Neuronal stem cell (in vitro differentiated cells): ENCODE results near the gene SQSTM1.

Experiments
- DNase-seq: peaks from one replicate; pipeline ENCODE4 v3.0.0-alpha.2; 2013; ENCODE audit warnings: low spot score
- H2AFZ ChIP-seq: one replicate; pipeline ENCODE4 v1.6.1; 2013; ENCODE audit warnings: mild to moderate bottlenecking, low read length, inconsistent platforms
- H2AK5ac ChIP-seq: 2 replicates; pipeline ENCODE4 v1.6.1; 2013; ENCODE audit warnings: low read depth, mild to moderate bottlenecking, inconsistent platforms, low read length, moderate library complexity, mixed read lengths
- H2BK120ac ChIP-seq: 2 replicates; pipeline ENCODE4 v1.6.1; 2013; ENCODE audit warnings: low read depth, mild to moderate bottlenecking, inconsistent platforms, low read length, moderate library complexity, mixed read lengths
- H2BK12ac ChIP-seq: one replicate; pipeline ENCODE4 v1.6.1; 2013; ENCODE audit warnings: low read length, inconsistent platforms
- H2BK15ac ChIP-seq: 2 replicates; pipeline ENCODE4 v1.6.1; 2013; ENCODE audit warnings: mild to moderate bottlenecking, low read length, inconsistent platforms, mixed read lengths
- H2BK5ac ChIP-seq: one replicate; pipeline ENCODE4 v1.6.1; 2013; ENCODE audit warnings: inconsistent platforms, mild to moderate bottlenecking, low read length, moderate library complexity
- H3K14ac ChIP-seq: one replicate; pipeline ENCODE4 v1.6.1; 2013; ENCODE audit warnings: low read length, inconsistent platforms
- H3K18ac ChIP-seq: 2 replicates; pipeline ENCODE4 v1.6.1; 2013; ENCODE audit warnings: low read length, inconsistent platforms
- H3K23ac ChIP-seq: 2 replicates; pipeline ENCODE4 v1.6.1; 2013; ENCODE audit warnings: low read depth, mild to moderate bottlenecking, mixed read lengths, low read length, inconsistent platforms; ENCODE audit not compliant: poor library complexity
- H3K27ac ChIP-seq: replicated peaks from 3 replicates; pipeline ENCODE4 v1.5.1; 2013; ENCODE audit warnings: low read length, inconsistent platforms
- H3K27me3 ChIP-seq, 3 experiments: 2 replicates each; pipeline ENCODE4 v1.6.1; 2013; ENCODE audit warnings: low read length in 3 of 3, mild to moderate bottlenecking in 2 of 3, inconsistent platforms in 1 of 3, low read depth in 1 of 3, mixed read lengths in 1 of 3, moderate library complexity in 1 of 3; ENCODE audit not compliant: control insufficient read depth in 3 of 3, insufficient read depth in 3 of 3
- H3K36me3 ChIP-seq, 2 donors: replicated peaks in 1 of 2; 2 replicates each; pipeline ENCODE4 v1.6.1; 2013; ENCODE audit warnings: low read length in 2 of 2; ENCODE audit not compliant: control insufficient read depth in 2 of 2, insufficient read depth in 2 of 2
- H3K4ac ChIP-seq: 2 replicates; pipeline ENCODE4 v1.6.1; 2013; ENCODE audit warnings: inconsistent platforms, mild to moderate bottlenecking, low read length, moderate library complexity
- H3K4me1 ChIP-seq, 2 donors: 1 replicate in 1 of 2; 2 replicates in 1 of 2; pipeline ENCODE4 v1.6.1; 2013; ENCODE audit warnings: low read length in 2 of 2, low read depth in 1 of 2; ENCODE audit not compliant: control insufficient read depth in 2 of 2, insufficient read depth in 1 of 2
- H3K4me2 ChIP-seq: one replicate; pipeline ENCODE4 v1.6.1; 2013; ENCODE audit warnings: mild to moderate bottlenecking, low read length, inconsistent platforms; ENCODE audit not compliant: insufficient read depth, poor library complexity, severe bottlenecking
- H3K4me3 ChIP-seq, 2 donors: 2 replicates each; pipeline ENCODE4 v1.5.1; 2013; ENCODE audit warnings: low read length in 2 of 2, mild to moderate bottlenecking in 2 of 2, inconsistent platforms in 1 of 2, moderate library complexity in 1 of 2
- H3K79me1 ChIP-seq: one replicate; pipeline ENCODE4 v1.6.1; 2013; ENCODE audit warnings: low read depth, mild to moderate bottlenecking, inconsistent platforms, low read length, moderate library complexity
- H3K9ac ChIP-seq: one replicate; pipeline ENCODE4 v1.6.1; 2013; ENCODE audit warnings: mild to moderate bottlenecking, low read depth, low read length, inconsistent platforms; ENCODE audit not compliant: poor library complexity
- H3K9me3 ChIP-seq, 2 donors: replicated peaks in 1 of 2; 2 replicates each; pipeline versions ENCODE3 to v1.6.1; 2013; ENCODE audit warnings: low read length in 2 of 2, mild to moderate bottlenecking in 2 of 2, inconsistent platforms in 1 of 2, low read depth in 1 of 2, mixed read lengths in 1 of 2, moderate library complexity in 1 of 2; ENCODE audit not compliant: control insufficient read depth in 2 of 2, insufficient read depth in 1 of 2
- H4K8ac ChIP-seq: one replicate; pipeline ENCODE4 v1.6.1; 2013; ENCODE audit warnings: low read depth, mild to moderate bottlenecking, inconsistent platforms, low read length, moderate library complexity
- H4K91ac ChIP-seq: one replicate; pipeline ENCODE4 v1.6.1; 2013; ENCODE audit warnings: low read length, low read depth, mild to moderate bottlenecking, inconsistent platforms; ENCODE audit not compliant: poor library complexity
- WGBS, 2 donors: extraction: QIAGEN DNeasy Blood & Tissue Kit; methylation state at CpG; one replicate each; pipeline ENCODE4 v1.1.7; 2013; ENCODE audit warnings: missing lambda C conversion rate in 2 of 2, mixed read lengths in 1 of 2; ENCODE audit not compliant: insufficient read length in 2 of 2, insufficient replicate concordance in 1 of 2; ENCODE audit errors: extremely low coverage in 2 of 2; 5-methylcytosine and 5-hydroxymethylcytosine counted together

Gene SQSTM1

GRCh38 chr5:179812997-179813607 is 7.6 kb upstream of the SQSTM1 start:
- H2BK15ac ChIP-seq, result no peak overlapping the region
- peaks cover 2 to 4% of the 10 kb centered on the region in 2 donors for H3K9me3 ChIP-seq
- H3K4ac ChIP-seq, result no peak overlapping the region
- no peak overlapping the region for H3K18ac ChIP-seq
- no peaks in the 10 kb centered on the region for H3K79me1 ChIP-seq
- H2AK5ac ChIP-seq, result no peak overlapping the region
- H3K4me3 ChIP-seq, result no peak overlapping the region
- no peak overlapping the region for H3K27ac ChIP-seq
- no peak overlapping the region for H2BK12ac ChIP-seq
- H2AFZ ChIP-seq, result no peak overlapping the region
- no CpG with 5 or more reads among the region's 5 CpGs for WGBS, 2 donors
- H3K4me1 ChIP-seq, result peaks cover 0 to 5% of the 10 kb centered on the region in 2 donors
- H3K23ac ChIP-seq, result no peak overlapping the region
- H3K27me3 ChIP-seq, result peaks cover 0 to 4% (median 0%) of the 10 kb centered on the region in 3 experiments
- no peak overlapping the region for H2BK120ac ChIP-seq
- peaks cover 11 to 45% of the 10 kb centered on the region in 2 donors for H3K36me3 ChIP-seq
- H2BK5ac ChIP-seq, result no peak overlapping the region
- H3K4me2 ChIP-seq, result no peak overlapping the region
- DNase-seq, result no peak
- H3K9ac ChIP-seq, result no peak overlapping the region
- no peak overlapping the region for H4K91ac ChIP-seq
- no peak overlapping the region for H3K14ac ChIP-seq
- no peak overlapping the region for H4K8ac ChIP-seq

DNA sequence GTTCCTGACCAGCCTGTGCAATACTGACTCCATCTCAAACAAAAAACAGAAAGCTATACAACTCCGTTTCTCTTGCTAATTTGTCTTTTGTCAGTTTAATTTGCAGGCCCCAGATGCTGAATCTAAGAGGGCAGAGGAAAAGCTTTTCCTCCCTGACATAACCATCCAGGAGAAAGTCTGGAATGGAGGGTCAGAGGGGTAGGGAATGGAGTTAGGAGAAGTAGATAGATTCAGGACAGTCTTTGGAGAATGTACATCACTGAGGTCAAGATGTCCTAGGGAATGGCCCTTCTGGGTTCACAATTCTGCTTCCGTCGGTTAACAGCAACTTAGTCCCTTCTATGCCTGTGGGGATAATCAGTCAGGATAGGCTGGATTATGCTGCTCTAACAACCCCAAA is 6.6 kb upstream of the SQSTM1 start:
- Histone ChIP-seq H2BK12ac (no peak overlapping the region), H2AK5ac (no peak overlapping the region), H3K4me1 (peaks cover 7 to 13% of the 10 kb centered on the region in 2 donors), H3K36me3 (peaks cover 11 to 45% of the 10 kb centered on the region in 2 donors), H2AFZ (no peak overlapping the region), H3K79me1 (peaks cover 3% of the 10 kb centered on the region), H3K27ac (no peak overlapping the region), H4K8ac (no peak overlapping the region), H3K14ac (no peak overlapping the region), H3K4me2 (no peak overlapping the region), H3K23ac (no peak overlapping the region), H3K9ac (no peak overlapping the region), H3K9me3 (peaks cover 2 to 4% of the 10 kb centered on the region in 2 donors), H2BK120ac (no peak overlapping the region), H3K18ac (no peak overlapping the region), H3K4me3 (no peak overlapping the region), H4K91ac (no peak overlapping the region), H3K27me3 (peaks cover 0 to 4% (median 0%) of the 10 kb centered on the region in 3 experiments), H2BK5ac (no peak overlapping the region), H3K4ac (no peak overlapping the region), H2BK15ac (no peak overlapping the region)
- DNase-seq, result no peak
- no CpG with 5 or more reads among the region's 3 CpGs for WGBS, 2 donors

DNA sequence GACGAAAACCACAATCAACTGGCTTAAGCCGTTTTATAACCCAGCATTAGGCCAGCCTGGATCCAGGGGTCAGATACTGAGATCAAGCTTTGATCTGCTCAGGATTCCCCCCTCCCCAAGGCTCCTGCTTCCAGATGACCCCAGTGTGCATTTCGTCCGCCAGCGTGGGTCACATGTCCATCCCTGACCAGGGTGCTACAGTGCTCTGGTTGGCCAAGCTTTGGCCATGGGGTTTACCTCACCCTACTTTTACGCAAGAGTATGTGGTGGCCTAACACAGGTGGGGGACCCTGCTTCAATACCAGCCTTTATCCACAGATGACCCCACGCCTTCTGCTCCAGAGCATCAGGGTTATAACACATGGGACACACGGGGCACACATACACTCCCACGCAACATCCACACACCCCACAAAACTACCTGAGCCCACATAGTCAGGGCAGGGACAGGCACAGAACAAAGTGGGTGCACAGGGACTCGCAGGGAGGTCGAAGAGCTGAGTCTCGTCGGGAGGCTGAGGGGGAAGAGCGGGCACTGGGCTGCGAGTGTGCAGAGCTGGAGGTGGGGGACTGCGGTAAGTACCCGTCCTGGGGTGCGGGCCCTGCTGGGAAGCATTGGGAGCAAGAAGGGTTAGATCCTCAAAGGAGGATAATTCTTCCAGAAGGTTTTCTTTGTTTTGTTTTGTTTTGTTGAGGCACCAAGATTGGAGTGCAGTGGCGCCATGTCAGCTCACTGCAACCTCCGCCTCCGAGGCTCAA is 5.0 kb upstream of the SQSTM1 start:
- no peak overlapping the region for H2BK5ac ChIP-seq
- H4K8ac ChIP-seq, result no peak overlapping the region
- no peak overlapping the region for H2AK5ac ChIP-seq
- H2BK12ac ChIP-seq, result no peak overlapping the region
- no peak overlapping the region for H3K23ac ChIP-seq
- no peak overlapping the region for H3K9ac ChIP-seq
- H3K79me1 ChIP-seq, result peaks cover 3% of the 10 kb centered on the region
- no peak overlapping the region for H3K4ac ChIP-seq
- H3K4me3 ChIP-seq, result peak overlapping the region in 1 of 2 donors; percentile 26
- DNase-seq, result no peak
- H3K9me3 ChIP-seq, result peaks cover 2% of the 10 kb centered on the region in 2 donors
- H2AFZ ChIP-seq, result no peak overlapping the region
- H3K27ac ChIP-seq, result no peak overlapping the region
- no peak overlapping the region for H3K18ac ChIP-seq
- peaks cover 21 to 25% of the 10 kb centered on the region in 2 donors for H3K4me1 ChIP-seq
- H2BK120ac ChIP-seq, result no peak overlapping the region
- no peak overlapping the region for H3K14ac ChIP-seq
- H3K4me2 ChIP-seq, result no peak overlapping the region
- H4K91ac ChIP-seq, result no peak overlapping the region
- H3K27me3 ChIP-seq, result peaks cover 0 to 4% (median 0%) of the 10 kb centered on the region in 3 experiments
- no peak overlapping the region for H2BK15ac ChIP-seq
- H3K36me3 ChIP-seq, result peaks cover 11 to 45% of the 10 kb centered on the region in 2 donors
- no CpG with 5 or more reads among the region's 21 CpGs for WGBS, 2 donors

DNA sequence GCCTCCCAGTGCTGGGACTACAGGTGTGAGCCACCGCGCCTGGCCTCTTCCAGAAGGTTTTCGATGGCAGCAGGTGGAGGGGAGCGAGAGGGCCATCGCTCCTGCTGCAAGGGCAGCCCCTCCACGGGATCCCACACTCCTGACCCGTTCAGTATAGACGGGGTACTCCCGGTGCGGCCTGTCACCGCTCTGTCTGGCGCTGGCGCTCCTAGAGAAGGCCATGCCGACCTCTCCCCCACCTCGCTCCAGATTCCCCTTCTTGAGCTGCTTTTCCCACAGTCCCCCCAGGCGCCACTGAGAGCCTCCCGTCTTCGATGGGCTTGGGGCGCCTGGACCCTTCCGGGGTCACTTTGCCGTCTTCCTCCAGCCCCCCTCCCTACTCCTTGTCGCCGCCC is 4.3 kb upstream of the SQSTM1 start:
- Histone ChIP-seq H3K27ac (no peak overlapping the region), H2BK15ac (no peak overlapping the region), H2AK5ac (peak overlapping the region; percentile 96), H3K4me3 (peak overlapping the region in 1 of 2 donors; percentile 76), H4K91ac (no peak overlapping the region), H2BK12ac (peak overlapping the region; percentile 41), H3K4ac (no peak overlapping the region), H3K14ac (peak overlapping the region; percentile 97), H3K18ac (peak overlapping the region; percentile 97), H3K9ac (peak overlapping the region; percentile 84), H3K23ac (peak overlapping the region; percentile 20), H4K8ac (peak overlapping the region; percentile 82), H3K36me3 (peaks cover 11 to 43% of the 10 kb centered on the region in 2 donors), H3K27me3 (peaks cover 0 to 4% (median 0%) of the 10 kb centered on the region in 3 experiments), H2AFZ (no peak overlapping the region), H3K79me1 (peaks cover 9% of the 10 kb centered on the region), H3K4me2 (peak overlapping the region; percentile 80), H3K9me3 (peaks cover 0 to 2% of the 10 kb centered on the region in 2 donors), H3K4me1 (peaks cover 21 to 25% of the 10 kb centered on the region in 2 donors), H2BK120ac (no peak overlapping the region), H2BK5ac (no peak overlapping the region)
- no CpG with 5 or more reads among the region's 23 CpGs for WGBS, 2 donors
- DNase-seq, result no peak
